HK-2 (cell line): ENCODE measurements around the gene DAPK3.
"Not testable (repeated sequence)": the region's sequence is repeated elsewhere in the genome, so short reads cannot be mapped to it uniquely, and the experiment has no call there.

Experiments
- DNase-seq: peaks from one replicate; pipeline ENCODE4 v3.0.0-alpha.2; 2018; ENCODE audit not compliant: unreplicated experiment

Gene DAPK3

GRCh38 chr19:3979289-3979673 is 8.4 kb upstream of the DAPK3 start:
- no peak for DNase-seq

- DNase-seq: no peak
These were observed 7.2 kb upstream of the DAPK3 start for GRCh38 chr19:3978145-3978544.

GRCh38 chr19:3977242-3978143 is 6.6 kb upstream of the DAPK3 start:
- no peak for DNase-seq

GRCh38 chr19:3976495-3977241 is 5.8 kb upstream of the DAPK3 start:
- DNase-seq: no peak

- no peak for DNase-seq
These were observed 4.8 kb upstream of the DAPK3 start for GRCh38 chr19:3975637-3976087.

- no peak for DNase-seq
These were observed 4.2 kb upstream of the DAPK3 start for GRCh38 chr19:3975144-3975543.

GRCh38 chr19:3970313-3970807 is 539 bp downstream of the DAPK3 start:
- no peak for DNase-seq

GRCh38 chr19:3969435-3970312 is 1.2 kb downstream of the DAPK3 start:
- peak; percentile 92 for DNase-seq

- peak; percentile 96 for DNase-seq
These were observed 2.1 kb downstream of the DAPK3 start for GRCh38 chr19:3968556-3969434.

GRCh38 chr19:3967983-3968382 is 2.9 kb downstream of the DAPK3 start:
- DNase-seq: not testable (repeated sequence)

GRCh38 chr19:3966051-3967017 is 4.6 kb downstream of the DAPK3 start:
- DNase-seq: no peak

GRCh38 chr19:3964256-3965194 is 6.4 kb downstream of the DAPK3 start:
- DNase-seq: no peak

- DNase-seq: no peak
These were observed 7.2 kb downstream of the DAPK3 start for GRCh38 chr19:3963458-3964255.

GRCh38 chr19:3961007-3961406 is 9.9 kb downstream of the DAPK3 start:
- no peak for DNase-seq

- DNase-seq: no peak
These were observed 11.2 kb downstream of the DAPK3 start for GRCh38 chr19:3959766-3960131.

- no peak for DNase-seq
These were observed 11.8 kb downstream of the DAPK3 start for GRCh38 chr19:3958836-3959765.

GRCh38 chr19:3955688-3956087 is 15.2 kb downstream of the DAPK3 start:
- no peak for DNase-seq
